ENCODE results near the gene ZNF217. TPM values are rescaled to one million over a fixed set of nuclear protein-coding genes. Genes with fewer than 3 reads are reported as not detected.

Gene ZNF217
- total and polyA plus RNA-seq, 9 of the 15 experiments (the other 6 are each of a cell fraction or from before 2014, with no cell fraction given), result 3.0 to 41.8 (median 16.8) TPM

DNA sequence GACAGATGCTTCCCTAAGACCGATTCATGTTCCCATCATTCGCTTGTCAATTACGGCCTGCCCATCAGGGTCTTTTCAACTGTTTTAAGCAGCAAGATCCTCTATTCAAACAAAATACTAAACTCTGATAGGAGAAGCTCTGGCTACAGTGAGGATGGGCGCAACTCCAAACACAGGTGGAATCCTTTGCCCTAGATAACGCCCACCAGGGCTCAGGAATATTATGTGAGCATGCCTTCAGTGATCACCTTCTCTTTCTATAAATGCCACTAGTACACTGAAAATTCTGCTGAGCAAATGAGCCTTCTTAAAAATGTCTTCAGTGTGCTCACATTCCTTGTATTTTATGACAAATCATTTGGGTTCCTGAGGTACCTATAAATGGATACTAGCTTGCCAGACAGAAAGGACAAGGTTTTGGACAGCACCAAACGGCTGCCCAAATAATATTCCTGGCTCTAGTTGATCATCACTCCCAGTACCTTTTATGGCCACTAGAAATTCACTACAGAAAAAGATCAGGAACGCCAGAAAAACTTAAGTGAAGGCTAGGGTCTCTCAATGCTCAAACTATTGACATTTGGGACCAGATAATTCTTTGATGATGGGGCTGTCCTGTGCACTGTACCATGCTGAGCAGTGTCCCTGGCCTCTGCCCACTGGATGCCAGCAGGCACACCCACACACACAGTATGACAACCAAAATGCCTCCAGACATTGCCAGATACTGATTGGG is 13.1 kb downstream of the ZNF217 start:
- 78% methylated on average over 7 of the region's 7 CpGs for WGBS (ENCODE audit: insufficient coverage, low coverage, missing lambda C conversion rate)
- TF ChIP-seq HCFC1 (IDR thresholded peaks at IDR 0.05; ENCODE audit: low read depth, low read length) (no peak), ZNF695 (CRISPR knock-in tag; IDR thresholded peaks at IDR 0.05) (no peak), POLR2AphosphoS2 (IDR thresholded peaks at IDR 0.05; ENCODE audit: low read length) (no peak), PURB (CRISPR knock-in tag; IDR thresholded peaks at IDR 0.05; ENCODE audit: low read depth) (no peak), ZKSCAN8 (CRISPR knock-in tag; IDR thresholded peaks at IDR 0.05) (peak; percentile 75; the same call in 1 of the 2 replicates), ZBTB11 (CRISPR knock-in tag; IDR thresholded peaks at IDR 0.05) (peak in 1 of 3 experiments; percentile 86; a peak in 2 of 6 replicates), ZNF583 (CRISPR knock-in tag; IDR thresholded peaks at IDR 0.05) (no peak), KDM1A (IDR thresholded peaks at IDR 0.05) (no peak)
- in situ Hi-C loops (cut with MboI), result no loop called here

More for the DNA sequence above, 13.1 kb downstream of the ZNF217 start:
- BruUV-seq (replicated peaks), result no TSS peak
- ATAC-seq (no peak), FAIRE-seq (no peak), DNase-seq (ENCODE audit: extremely low read depth in 1 of 4, low spot score in 3 of 4) (no peak)
- H3K4me1 ChIP-seq (replicated peaks in 1 of 2; ENCODE audit: control insufficient read depth in 2 of 2, insufficient read depth in 2 of 2, low read length in 2 of 2), result peaks cover 8 to 20% of the 10 kb centered on the region in 2 experiments; a peak in 4 of 5 replicates
- ChIA-PET CTCF (ENCODE audit: low intra/inter-chr PET ratio) (interaction anchor here (3.0 to 3.4 kb wide), 3 partner anchors 335 to 363 kb away, joined by 26 to 33 read pairs (median 32); no protein-coding TSS in a partner anchor), POLR2A (interaction anchor here (0.5 to 1.5 kb wide), 7 partner anchors 18 to 462 kb away, joined by 3 to 5 read pairs (median 3); no protein-coding TSS in a partner anchor)
- H3K36me3 ChIP-seq (ENCODE audit: control insufficient read depth, insufficient read depth, low read length), result peaks cover 81% of the 10 kb centered on the region
- H4K20me1 ChIP-seq (replicated peaks; ENCODE audit: control insufficient read depth, insufficient read depth, low read length), result peaks cover 6% of the 10 kb centered on the region; the same call in 1 of the 2 replicates
- peaks cover 99% of the 10 kb centered on the region for H3K79me2 ChIP-seq (ENCODE audit: control insufficient read depth, insufficient read depth, low read length)
- no peaks in the 10 kb centered on the region for H3K9me3 ChIP-seq (replicated peaks; ENCODE audit: control insufficient read depth, insufficient read depth, low read depth, low read length)
- H3K9ac ChIP-seq (ENCODE audit: insufficient read depth in 1 of 2, low read depth in 2 of 2, low read length in 2 of 2), result peak overlapping the region; percentile 2 to 49; a peak in 2 of 4 replicates
- H3K27me3 ChIP-seq (ENCODE audit: control insufficient read depth in 2 of 2, insufficient read depth in 2 of 2, low read length in 2 of 2), result no peaks in the 10 kb centered on the region
- intact Hi-C loops (cut with micrococcal nuclease), result no loop called here
- H3K4me2 ChIP-seq (ENCODE audit: insufficient read depth, low read length), result peak overlapping the region; percentile 68
- H3K4me3 ChIP-seq, result no peak overlapping the region
- H2AFZ ChIP-seq (ENCODE audit: low read depth, low read length), result no peak overlapping the region
- peak overlapping the region; percentile 80; the same call in 2 of the 3 replicates for H3K27ac ChIP-seq (ENCODE audit: extremely low read depth, low read depth, low read length)
- no peaks in the 10 kb centered on the region for H3K9me1 ChIP-seq (ENCODE audit: control insufficient read depth, insufficient read depth, low read length)
